HL-60 (cell line): Measurements from ENCODE around the gene A4GALT.
"Not testable (repeated sequence)": the region's sequence is repeated elsewhere in the genome, so short reads cannot be mapped to it uniquely, and the experiment has no call there.

Experiments used
- DNase-seq, 2 experiments: peaks; one replicate each; pipeline ENCODE4 v3.0.0-alpha.2; 2010 to 2020; ENCODE audit warnings: low read depth in 1 of 2, low spot score in 1 of 2
- H3K27ac ChIP-seq: fragments of 250-450 bp; sonication (Bioruptor Pico); replicated peaks from 2 replicates; pipeline ENCODE4 v1.5.1; 2020; ENCODE audit warnings: mild to moderate bottlenecking, moderate library complexity
- H3K27me3 ChIP-seq: fragments of 250-450 bp; sonication (Bioruptor Pico); 2 replicates; pipeline ENCODE4 v1.5.1; 2021; ENCODE audit warnings: mild to moderate bottlenecking, moderate library complexity; ENCODE audit not compliant: insufficient read depth, poor library complexity, severe bottlenecking
- H3K4me3 ChIP-seq: replicated peaks from 2 replicates; pipeline ENCODE4 v1.5.1; 2011; ENCODE audit warnings: mild to moderate bottlenecking, control low read depth, low read length; ENCODE audit not compliant: insufficient read depth
- GABPA ChIP-seq: IDR thresholded peaks from 2 replicates; pipeline ENCODE4 v1.6.1; 2012; ENCODE audit warnings: low read depth
- POLR2AphosphoS5 ChIP-seq: IDR thresholded peaks from 2 replicates; pipeline ENCODE4 v1.6.1; 2012; ENCODE audit warnings: low read depth
- SPI1 ChIP-seq: IDR thresholded peaks from 2 replicates; pipeline ENCODE4 v1.6.1; 2012; ENCODE audit warnings: low read depth, mild to moderate bottlenecking, borderline replicate concordance
- TF ChIP-seq, protein P1 (sequence below): IDR thresholded peaks from one replicate; pipeline ENCODE4 v1.5.1; 2011; ENCODE audit warnings: low read length, control low read depth, inconsistent platforms; ENCODE audit not compliant: insufficient read depth
- TF ChIP-seq, protein P2 (sequence below): IDR thresholded peaks from 2 replicates; pipeline ENCODE4 v1.6.1; 2012; ENCODE audit warnings: low read depth; ENCODE audit not compliant: insufficient replicate concordance

The A4GALT gene

GRCh38 chr22:42745118-42745517 lies 24.4 kb upstream of the A4GALT start:
- no peak for DNase-seq
- no peaks in the 10 kb centered on the region for H3K27me3 ChIP-seq
- no peak overlapping the region for H3K27ac ChIP-seq
- no peak overlapping the region for H3K4me3 ChIP-seq
- TF ChIP-seq, protein P1, sequence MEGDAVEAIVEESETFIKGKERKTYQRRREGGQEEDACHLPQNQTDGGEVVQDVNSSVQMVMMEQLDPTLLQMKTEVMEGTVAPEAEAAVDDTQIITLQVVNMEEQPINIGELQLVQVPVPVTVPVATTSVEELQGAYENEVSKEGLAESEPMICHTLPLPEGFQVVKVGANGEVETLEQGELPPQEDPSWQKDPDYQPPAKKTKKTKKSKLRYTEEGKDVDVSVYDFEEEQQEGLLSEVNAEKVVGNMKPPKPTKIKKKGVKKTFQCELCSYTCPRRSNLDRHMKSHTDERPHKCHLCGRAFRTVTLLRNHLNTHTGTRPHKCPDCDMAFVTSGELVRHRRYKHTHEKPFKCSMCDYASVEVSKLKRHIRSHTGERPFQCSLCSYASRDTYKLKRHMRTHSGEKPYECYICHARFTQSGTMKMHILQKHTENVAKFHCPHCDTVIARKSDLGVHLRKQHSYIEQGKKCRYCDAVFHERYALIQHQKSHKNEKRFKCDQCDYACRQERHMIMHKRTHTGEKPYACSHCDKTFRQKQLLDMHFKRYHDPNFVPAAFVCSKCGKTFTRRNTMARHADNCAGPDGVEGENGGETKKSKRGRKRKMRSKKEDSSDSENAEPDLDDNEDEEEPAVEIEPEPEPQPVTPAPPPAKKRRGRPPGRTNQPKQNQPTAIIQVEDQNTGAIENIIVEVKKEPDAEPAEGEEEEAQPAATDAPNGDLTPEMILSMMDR, result no peak
- TF ChIP-seq POLR2AphosphoS5 (no peak), GABPA (no peak), SPI1 (no peak)
- TF ChIP-seq, protein P2, sequence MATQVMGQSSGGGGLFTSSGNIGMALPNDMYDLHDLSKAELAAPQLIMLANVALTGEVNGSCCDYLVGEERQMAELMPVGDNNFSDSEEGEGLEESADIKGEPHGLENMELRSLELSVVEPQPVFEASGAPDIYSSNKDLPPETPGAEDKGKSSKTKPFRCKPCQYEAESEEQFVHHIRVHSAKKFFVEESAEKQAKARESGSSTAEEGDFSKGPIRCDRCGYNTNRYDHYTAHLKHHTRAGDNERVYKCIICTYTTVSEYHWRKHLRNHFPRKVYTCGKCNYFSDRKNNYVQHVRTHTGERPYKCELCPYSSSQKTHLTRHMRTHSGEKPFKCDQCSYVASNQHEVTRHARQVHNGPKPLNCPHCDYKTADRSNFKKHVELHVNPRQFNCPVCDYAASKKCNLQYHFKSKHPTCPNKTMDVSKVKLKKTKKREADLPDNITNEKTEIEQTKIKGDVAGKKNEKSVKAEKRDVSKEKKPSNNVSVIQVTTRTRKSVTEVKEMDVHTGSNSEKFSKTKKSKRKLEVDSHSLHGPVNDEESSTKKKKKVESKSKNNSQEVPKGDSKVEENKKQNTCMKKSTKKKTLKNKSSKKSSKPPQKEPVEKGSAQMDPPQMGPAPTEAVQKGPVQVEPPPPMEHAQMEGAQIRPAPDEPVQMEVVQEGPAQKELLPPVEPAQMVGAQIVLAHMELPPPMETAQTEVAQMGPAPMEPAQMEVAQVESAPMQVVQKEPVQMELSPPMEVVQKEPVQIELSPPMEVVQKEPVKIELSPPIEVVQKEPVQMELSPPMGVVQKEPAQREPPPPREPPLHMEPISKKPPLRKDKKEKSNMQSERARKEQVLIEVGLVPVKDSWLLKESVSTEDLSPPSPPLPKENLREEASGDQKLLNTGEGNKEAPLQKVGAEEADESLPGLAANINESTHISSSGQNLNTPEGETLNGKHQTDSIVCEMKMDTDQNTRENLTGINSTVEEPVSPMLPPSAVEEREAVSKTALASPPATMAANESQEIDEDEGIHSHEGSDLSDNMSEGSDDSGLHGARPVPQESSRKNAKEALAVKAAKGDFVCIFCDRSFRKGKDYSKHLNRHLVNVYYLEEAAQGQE, result no peak

- DNase-seq, result no peak
Measured at GRCh38 chr22:42743501-42743991, 22.9 kb upstream of the A4GALT start.

DNA sequence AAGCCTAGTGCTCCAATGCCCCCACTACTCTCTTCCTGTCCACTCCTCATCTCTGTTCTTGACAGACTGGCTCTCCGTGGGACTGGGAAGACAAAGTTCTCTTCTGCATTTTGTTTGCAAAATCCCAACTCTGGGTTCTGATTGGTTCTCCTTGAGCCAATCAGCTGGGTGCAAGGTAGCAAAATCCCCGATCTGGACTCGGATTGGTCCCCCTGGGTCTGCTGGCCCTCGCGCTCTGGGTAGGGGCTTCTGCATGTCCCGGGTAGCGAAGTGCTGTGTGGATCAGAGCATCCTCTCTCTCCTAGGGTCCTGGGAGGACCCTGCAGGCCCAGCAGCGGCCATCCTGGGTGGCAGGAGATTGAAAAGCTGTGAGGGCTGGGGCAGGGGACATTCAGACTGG lies 22.3 kb upstream of the A4GALT start:
- TF ChIP-seq GABPA (no peak), SPI1 (no peak), POLR2AphosphoS5 (no peak)
- TF ChIP-seq, protein P2, result no peak
- TF ChIP-seq, protein P1, result no peak
- H3K4me3 ChIP-seq, result no peak overlapping the region
- no peak overlapping the region for H3K27ac ChIP-seq
- no peak for DNase-seq
- H3K27me3 ChIP-seq, result no peaks in the 10 kb centered on the region

More at GRCh38 chr22:42743501-42743991, 22.9 kb upstream of the A4GALT start:
- Histone ChIP-seq H3K27me3 (no peaks in the 10 kb centered on the region), H3K27ac (no peak overlapping the region), H3K4me3 (no peak overlapping the region)
- TF ChIP-seq SPI1 (no peak), POLR2AphosphoS5 (no peak), GABPA (no peak)
- TF ChIP-seq, protein P1, result no peak
- TF ChIP-seq, protein P2, result no peak

- H3K4me3 ChIP-seq, H3K27me3 ChIP-seq, H3K27ac ChIP-seq, DNase-seq: not testable (repeated sequence)
Measured at GRCh38 chr22:42740320-42740719, 19.6 kb upstream of the A4GALT start.
